NCI-H82 (cell line): ENCODE measurements around the gene BPIFB3.
"Not testable (repeated sequence)": the region's sequence is repeated elsewhere in the genome, so short reads cannot be mapped to it uniquely, and the experiment has no call there.

Source experiments
- DNase-seq: peaks from one replicate; lab custom pipeline; 2025; lab: John Stamatoyannopoulos, UW

The BPIFB3 gene

GRCh38 chr20:33120934-33121333, 67.2 kb downstream of the BPIFB3 start:
- DNase-seq, result no peak

GRCh38 chr20:33122297-33122696, 68.6 kb downstream of the BPIFB3 start:
- DNase-seq, result not testable (repeated sequence)
